OCI-LY3 (cell line): Measurements from ENCODE around the gene TBX18.

Source experiments
- H2AFZ ChIP-seq: fragments of 200-600, 300-600 bp; shearing (Covaris generic); 2 replicates; pipeline ENCODE4 v1.6.0; 2014; ENCODE audit warnings: antibody characterized with exemption, low read depth, low read length
- H3K27ac ChIP-seq: fragments of 200-600, 300-600 bp; sonication (generic); 2 replicates; pipeline ENCODE4 v1.5.1; 2014; ENCODE audit warnings: mild to moderate bottlenecking, low read length, moderate library complexity, mixed read lengths
- H3K27me3 ChIP-seq: fragments of 200-600, 300-600 bp; sonication (generic); 2 replicates; pipeline ENCODE4 v1.6.1; 2014; ENCODE audit warnings: low read depth, low read length, mixed read lengths
- H3K36me3 ChIP-seq: fragments of 200-600, 300-600 bp; sonication (generic); replicated peaks from 2 replicates; pipeline ENCODE3; 2014; ENCODE audit warnings: low read depth, low read length, mixed read lengths
- H3K4me1 ChIP-seq: fragments of 300-600, 200-600 bp; sonication (generic); 2 replicates; pipeline ENCODE4 v1.6.1; 2014; ENCODE audit warnings: low read length, mixed read lengths
- H3K4me2 ChIP-seq: fragments of 200-600, 300-600 bp; sonication (generic); 2 replicates; pipeline ENCODE4 v1.6.1; 2014; ENCODE audit warnings: low read length, mixed read lengths
- H3K4me3 ChIP-seq: fragments of 300-600, 200-600 bp; sonication (generic); 2 replicates; pipeline ENCODE4 v1.5.1; 2014; ENCODE audit warnings: antibody characterized with exemption, mild to moderate bottlenecking, low read length, moderate library complexity
- H3K79me2 ChIP-seq: fragments of 300-600, 200-600 bp; shearing (Covaris generic); 2 replicates; pipeline ENCODE4 v1.6.1; 2014; ENCODE audit warnings: mild to moderate bottlenecking, low read length, mixed read lengths
- H3K9ac ChIP-seq: fragments of 300-600, 200-600 bp; shearing (Covaris generic); 2 replicates; pipeline ENCODE4 v1.6.0; 2014; ENCODE audit warnings: mild to moderate bottlenecking, low read length, moderate library complexity
- H3K9me3 ChIP-seq: fragments of 200-600, 300-600 bp; shearing (Covaris generic); 2 replicates; pipeline ENCODE4 v1.6.1; 2014; ENCODE audit warnings: low read length, mixed read lengths; ENCODE audit not compliant: insufficient read depth
- H4K20me1 ChIP-seq: fragments of 200-600, 300-600 bp; sonication (generic); 2 replicates; pipeline ENCODE4 v1.6.1; 2016; ENCODE audit warnings: low read length, mixed read lengths; ENCODE audit not compliant: insufficient read depth
- CTCF ChIP-seq: fragments of 200-600, 300-600 bp; sonication (generic); IDR thresholded peaks from 2 replicates; pipeline ENCODE4 v1.5.1; 2014; ENCODE audit warnings: antibody characterized with exemption, low read length, low read depth
- EZH2phosphoT487 ChIP-seq: fragments of 200-600 bp; shearing (Covaris generic); IDR thresholded peaks from 2 replicates; pipeline ENCODE4 v1.6.1; 2018; ENCODE audit warnings: antibody characterized with exemption, mixed run types, low read depth

Gene TBX18

DNA sequence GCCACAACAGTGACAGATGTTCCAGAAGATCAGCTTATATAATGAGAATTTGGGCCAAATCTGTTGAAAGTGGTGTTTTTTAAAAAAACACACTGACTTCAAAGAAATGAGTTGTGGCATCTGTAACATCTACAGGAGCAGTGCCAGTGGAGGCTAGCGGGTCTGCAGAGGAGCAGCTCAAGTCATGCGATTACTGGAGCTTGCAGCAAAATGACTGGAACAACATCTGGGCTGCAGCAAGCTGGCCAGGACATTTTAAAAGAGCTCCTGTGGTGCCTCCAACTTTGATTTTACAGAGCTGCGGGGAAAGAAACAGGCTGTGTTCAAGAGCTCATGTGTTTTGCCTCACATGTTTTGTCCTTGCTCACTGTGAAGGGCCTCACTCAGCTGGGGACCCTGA, 57.2 kb downstream of the TBX18 start:
- Histone ChIP-seq H3K27me3 (no peaks in the 10 kb centered on the region), H3K27ac (no peak overlapping the region), H3K79me2 (no peaks in the 10 kb centered on the region), H3K4me2 (no peak overlapping the region), H4K20me1 (no peaks in the 10 kb centered on the region), H3K36me3 (no peaks in the 10 kb centered on the region), H3K4me1 (no peaks in the 10 kb centered on the region), H3K4me3 (no peak overlapping the region), H2AFZ (no peak overlapping the region), H3K9me3 (no peaks in the 10 kb centered on the region), H3K9ac (no peak overlapping the region)
- TF ChIP-seq CTCF (no peak), EZH2phosphoT487 (no peak)

GRCh38 chr6:84696166-84696565, 68.2 kb downstream of the TBX18 start:
- no peak overlapping the region for H3K27ac ChIP-seq

DNA sequence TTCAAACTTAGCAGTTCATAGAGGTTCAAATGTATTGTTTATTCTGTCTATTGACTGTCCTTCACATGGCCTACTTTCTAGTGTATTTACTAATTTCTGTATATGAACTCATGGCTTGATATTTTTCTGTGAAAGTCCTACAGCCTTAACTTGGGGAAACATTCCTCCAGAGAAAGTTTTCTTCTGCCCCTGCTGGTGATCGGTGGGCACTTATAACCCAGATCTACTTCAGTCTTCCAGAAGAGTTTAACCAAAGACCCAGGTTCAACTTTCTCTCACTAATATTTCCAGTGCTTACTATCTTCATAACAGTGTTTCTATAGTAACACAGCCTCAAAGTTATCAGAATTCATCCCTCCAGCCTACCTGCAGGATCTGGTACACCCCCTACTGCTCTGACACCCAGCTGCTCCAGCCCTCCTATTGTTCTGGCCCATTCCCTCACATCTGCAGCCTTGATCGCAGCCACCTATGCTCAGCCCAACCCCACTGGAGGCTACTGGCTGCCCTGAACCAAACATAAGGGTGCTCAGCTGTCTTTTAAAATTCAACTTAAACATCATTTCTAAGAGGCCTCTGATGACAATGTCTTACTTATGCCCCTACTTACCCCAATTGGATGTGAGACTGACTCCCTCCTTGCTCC, 72.3 kb downstream of the TBX18 start:
- no peaks in the 10 kb centered on the region for H3K36me3 ChIP-seq
- no peaks in the 10 kb centered on the region for H3K4me1 ChIP-seq
- no peak overlapping the region for H3K9ac ChIP-seq
- H3K27ac ChIP-seq, result no peak overlapping the region
- H3K27me3 ChIP-seq, result peaks cover 5% of the 10 kb centered on the region; the same call in 1 of the 2 replicates
- no peaks in the 10 kb centered on the region for H3K9me3 ChIP-seq
- no peak overlapping the region for H3K4me3 ChIP-seq
- no peaks in the 10 kb centered on the region for H4K20me1 ChIP-seq
- no peaks in the 10 kb centered on the region for H3K79me2 ChIP-seq
- no peak overlapping the region for H2AFZ ChIP-seq
- no peak for TF ChIP-seq CTCF
- no peak for TF ChIP-seq EZH2phosphoT487
- no peak overlapping the region for H3K4me2 ChIP-seq

More at GRCh38 chr6:84696166-84696565, 68.2 kb downstream of the TBX18 start:
- Histone ChIP-seq H3K4me3 (no peak overlapping the region), H3K4me1 (no peaks in the 10 kb centered on the region), H2AFZ (no peak overlapping the region), H3K36me3 (no peaks in the 10 kb centered on the region), H4K20me1 (no peaks in the 10 kb centered on the region), H3K27me3 (no peaks in the 10 kb centered on the region), H3K79me2 (no peaks in the 10 kb centered on the region), H3K4me2 (no peak overlapping the region), H3K9me3 (no peaks in the 10 kb centered on the region), H3K9ac (no peak overlapping the region)
- TF ChIP-seq EZH2phosphoT487 (no peak), CTCF (no peak)

GRCh38 chr6:84688141-84688873, 76.1 kb downstream of the TBX18 start:
- Histone ChIP-seq H3K27ac (no peak overlapping the region), H3K36me3 (no peaks in the 10 kb centered on the region), H3K4me1 (no peaks in the 10 kb centered on the region), H3K27me3 (peaks cover 7% of the 10 kb centered on the region; the same call in 1 of the 2 replicates), H4K20me1 (no peaks in the 10 kb centered on the region), H3K9me3 (no peaks in the 10 kb centered on the region), H3K79me2 (no peaks in the 10 kb centered on the region), H3K4me2 (no peak overlapping the region), H3K9ac (no peak overlapping the region), H3K4me3 (no peak overlapping the region), H2AFZ (no peak overlapping the region)
- TF ChIP-seq CTCF, result no peak
- TF ChIP-seq EZH2phosphoT487, result no peak
